Fibroblast of skin of back (primary cell): ENCODE data around the gene CDK4.
"Not testable (repeated sequence)": the region's sequence is repeated elsewhere in the genome, so short reads cannot be mapped to it uniquely, and the experiment has no call there.

Experiments
- DNase-seq: peaks from one replicate; pipeline ENCODE4 v3.0.0-alpha.2; 2013

The CDK4 gene

DNA sequence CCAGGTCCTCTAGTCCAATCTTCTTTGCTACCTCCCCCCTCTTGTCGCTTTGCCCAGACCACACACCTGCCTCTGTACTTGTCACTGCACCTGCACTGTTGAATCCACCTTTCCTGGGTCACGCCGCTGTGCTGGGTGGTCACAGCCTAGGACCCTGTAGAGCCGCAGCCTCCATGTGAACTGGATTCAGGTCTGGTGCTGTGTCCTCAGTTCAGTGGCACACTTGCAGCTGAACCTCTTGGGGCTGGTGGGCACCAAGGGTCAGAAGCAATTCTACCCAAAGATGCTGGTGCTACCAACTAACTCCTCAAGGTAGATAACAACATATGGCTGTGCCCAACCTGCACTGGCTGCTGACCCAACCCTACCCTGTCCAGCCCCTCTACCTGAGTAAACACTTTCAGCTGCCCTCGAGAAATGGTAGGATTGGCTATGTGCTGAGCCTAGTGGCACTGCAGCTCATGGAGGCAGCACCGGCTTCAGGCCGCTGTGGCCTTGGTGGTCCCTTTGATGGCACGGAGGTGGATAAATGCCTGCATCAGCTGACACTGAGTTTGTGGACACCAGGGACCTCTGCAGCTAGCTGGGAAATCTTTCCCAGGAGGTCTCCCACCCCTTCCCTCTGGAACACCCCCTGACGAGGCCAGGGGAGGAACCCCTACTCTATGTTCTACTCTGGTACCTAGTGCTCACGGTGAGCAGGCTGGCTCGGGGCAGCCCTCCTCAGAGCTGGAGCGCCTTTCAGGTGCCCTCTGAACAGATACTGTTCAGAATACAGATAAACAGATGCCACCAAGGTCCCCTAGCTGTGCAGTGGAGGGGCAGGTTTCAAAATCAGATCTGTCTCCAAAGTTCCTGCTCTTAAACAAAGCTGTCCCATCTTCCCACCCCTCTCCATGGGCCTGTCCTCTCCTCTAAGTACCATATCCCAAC lies 27.8 kb downstream of the CDK4 start:
- no peak for DNase-seq

GRCh38 chr12:57723630-57723962 lies 28.5 kb downstream of the CDK4 start:
- DNase-seq, result no peak

DNA sequence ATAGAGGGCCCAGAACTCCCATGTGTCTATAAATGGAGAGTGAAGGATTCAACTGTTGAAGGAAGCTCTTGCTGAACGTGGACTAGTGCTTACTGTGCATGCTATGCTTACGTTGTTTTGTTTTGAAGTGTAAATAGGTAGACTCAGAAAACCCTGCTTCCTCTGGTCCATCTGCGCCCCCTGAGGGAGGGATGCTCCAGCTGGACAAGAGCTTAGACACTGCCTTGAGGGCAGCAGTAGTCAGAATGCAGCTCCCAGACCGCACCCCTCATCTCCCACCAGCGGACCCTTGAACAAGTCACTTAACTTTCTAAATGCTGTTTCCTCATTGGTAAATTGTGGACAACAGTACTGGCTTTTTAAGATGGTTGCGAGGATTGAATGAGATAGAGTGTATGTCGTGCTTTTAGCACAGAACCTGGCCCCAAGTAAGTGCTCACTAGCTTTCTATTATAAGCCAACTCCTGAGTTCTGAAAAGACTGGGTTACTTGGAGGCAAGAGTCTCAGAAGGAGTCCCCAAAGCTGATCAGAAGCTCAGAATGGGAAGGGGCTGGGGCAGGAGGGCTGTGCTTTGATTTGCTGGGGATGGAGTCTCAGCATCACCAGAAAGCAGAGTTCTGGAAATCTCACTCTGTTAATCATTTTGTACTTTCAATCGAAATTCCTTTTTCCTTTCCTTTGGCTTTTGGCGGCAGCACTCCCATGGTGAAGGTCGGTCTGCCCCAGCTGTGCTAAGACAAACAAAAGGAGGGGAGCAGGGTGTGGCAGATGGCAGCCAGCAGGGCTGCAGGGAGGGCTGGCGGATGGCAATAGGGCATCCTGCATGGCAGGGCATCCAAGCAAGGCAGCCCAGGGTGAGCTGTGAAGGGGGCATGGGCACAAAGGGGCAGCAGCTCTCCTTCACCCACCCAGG lies 29.1 kb downstream of the CDK4 start:
- no peak for DNase-seq

DNA sequence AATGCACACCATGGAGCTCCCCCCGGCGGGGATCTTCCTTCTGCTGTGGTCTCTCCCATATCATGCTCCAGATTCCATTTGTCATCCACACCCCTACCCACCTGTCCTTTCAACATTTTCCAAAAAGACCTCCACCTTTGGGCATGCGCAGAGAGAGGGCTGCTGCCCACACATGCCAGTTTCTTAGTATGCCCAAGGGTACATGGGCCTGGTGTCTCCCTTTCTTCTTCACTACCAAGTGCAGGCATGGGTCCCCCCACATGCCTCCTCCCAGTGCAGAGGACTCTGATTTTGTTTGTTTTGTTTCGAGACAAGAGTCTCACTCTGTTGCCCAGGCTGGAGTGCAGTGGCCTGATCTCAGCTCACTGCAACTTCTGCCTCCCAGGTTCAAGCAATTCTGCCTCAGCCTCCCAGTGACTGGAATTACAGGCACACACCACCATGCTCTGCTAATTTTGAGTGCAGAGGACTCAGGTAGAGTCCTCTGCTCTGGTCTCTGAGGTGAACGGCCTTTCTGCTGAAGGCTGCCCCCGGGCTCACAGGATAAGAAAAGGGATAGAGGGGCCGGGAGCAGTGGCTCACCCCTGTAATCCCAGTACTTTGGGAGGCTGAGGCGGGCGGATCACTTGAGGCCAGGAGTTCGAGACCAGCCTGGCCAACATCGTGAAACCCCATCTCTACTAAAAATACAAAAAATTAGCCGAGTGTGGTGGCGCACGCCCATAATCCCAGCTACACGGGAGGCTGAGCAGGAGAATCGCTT lies 30.1 kb downstream of the CDK4 start:
- not testable (repeated sequence) for DNase-seq

DNA sequence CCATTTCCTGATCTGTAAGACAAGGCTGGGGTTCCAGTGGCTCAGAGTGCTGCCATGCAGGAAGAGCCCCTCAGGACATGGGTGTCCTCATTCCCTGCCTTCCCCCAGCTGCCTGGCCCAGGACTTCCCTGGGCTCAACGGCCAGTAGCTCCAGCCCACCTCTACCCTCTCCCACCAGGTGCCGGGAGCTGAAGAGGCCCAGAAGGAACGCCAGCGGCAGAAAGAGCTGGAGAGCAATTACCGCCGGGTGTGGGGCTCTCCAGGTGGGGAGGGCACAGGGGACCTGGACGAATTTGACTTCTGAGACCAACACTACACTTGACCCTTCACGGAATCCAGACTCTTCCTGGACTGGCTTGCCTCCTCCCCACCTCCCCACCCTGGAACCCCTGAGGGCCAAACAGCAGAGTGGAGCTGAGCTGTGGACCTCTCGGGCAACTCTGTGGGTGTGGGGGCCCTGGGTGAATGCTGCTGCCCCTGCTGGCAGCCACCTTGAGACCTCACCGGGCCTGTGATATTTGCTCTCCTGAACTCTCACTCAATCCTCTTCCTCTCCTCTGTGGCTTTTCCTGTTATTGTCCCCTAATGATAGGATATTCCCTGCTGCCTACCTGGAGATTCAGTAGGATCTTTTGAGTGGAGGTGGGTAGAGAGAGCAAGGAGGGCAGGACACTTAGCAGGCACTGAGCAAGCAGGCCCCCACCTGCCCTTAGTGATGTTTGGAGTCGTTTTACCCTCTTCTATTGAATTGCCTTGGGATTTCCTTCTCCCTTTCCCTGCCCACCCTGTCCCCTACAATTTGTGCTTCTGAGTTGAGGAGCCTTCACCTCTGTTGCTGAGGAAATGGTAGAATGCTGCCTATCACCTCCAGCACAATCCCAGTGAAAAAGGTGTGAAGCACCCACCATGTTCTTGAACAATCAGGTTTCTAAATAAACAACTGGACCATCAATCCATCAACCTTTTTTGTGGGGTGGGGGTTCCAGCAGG lies 31.2 kb downstream of the CDK4 start:
- DNase-seq, result no peak

- DNase-seq, result no peak
These were observed 32.1 kb downstream of the CDK4 start for GRCh38 chr12:57719777-57720605.

DNA sequence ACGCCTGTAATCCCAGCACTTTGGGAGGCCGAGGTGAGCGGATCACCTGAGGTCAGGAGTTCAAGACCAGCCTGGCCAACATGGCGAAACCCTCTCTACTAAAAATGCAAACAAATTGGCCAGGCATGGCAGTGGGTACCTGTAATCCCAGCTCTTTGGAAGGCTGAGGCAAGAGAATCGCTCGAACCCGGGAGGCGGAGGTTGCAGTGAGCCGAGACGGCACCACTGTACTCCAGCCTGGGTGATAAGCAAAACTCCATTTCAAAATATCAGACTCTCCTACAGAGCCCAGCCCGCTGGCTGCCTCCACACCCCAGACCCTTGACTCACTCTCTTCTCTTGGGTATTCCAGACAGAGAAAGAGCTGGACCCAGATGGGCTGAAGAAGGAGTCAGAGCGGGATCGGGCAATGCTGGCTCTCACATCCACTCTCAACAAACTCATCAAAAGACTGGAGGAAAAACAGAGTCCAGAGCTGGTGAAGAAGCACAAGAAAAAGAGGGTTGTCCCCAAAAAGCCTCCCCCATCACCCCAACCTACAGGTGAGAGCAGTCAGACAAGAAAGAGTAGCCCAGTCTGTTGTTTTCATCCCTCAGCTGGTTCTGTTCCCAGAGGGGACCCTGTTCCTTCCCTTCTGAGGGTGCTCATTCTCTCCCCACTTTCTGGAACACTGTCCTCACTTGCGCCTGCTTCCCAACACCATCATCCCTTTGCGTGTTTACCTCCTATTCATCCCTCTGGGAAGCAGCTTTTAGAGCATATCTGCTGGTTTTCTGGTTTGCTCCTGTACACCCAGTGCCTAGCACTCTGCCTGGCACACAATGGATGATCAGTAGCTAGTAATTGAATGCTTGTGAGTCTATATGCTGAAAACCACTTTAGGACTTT lies 33.2 kb downstream of the CDK4 start:
- no peak for DNase-seq

DNA sequence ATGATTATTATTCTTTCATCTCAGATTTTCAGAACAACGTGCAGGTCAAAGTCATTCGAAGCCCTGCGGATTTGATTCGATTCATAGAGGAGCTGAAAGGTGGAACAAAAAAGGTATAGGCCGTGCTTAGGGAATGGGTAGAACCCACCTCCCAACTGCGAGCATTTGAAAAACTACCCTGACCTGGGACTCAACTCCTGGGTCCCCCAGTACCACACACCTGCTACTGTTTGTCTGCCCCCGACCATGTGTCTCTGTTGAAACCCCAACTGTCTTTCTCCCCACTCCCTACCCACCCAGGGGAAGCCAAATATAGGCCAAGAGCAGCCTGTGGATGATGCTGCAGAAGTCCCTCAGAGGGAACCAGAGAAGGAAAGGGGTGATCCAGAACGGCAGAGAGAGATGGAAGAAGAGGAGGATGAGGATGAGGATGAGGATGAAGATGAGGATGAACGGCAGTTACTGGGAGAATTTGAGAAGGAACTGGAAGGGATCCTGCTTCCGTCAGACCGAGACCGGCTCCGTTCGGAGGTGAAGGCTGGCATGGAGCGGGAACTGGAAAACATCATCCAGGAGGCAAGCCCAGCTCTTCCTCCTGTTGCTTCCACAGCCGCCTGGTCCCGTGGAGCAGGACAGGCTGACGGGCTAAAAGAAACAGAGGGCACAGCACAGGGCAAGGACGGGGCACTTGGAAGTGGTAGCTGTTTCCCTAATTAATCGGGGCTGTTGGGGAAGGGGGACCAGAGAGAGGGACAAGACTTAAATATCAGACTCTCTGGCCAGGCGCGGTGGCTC lies 34.1 kb downstream of the CDK4 start:
- DNase-seq, result no peak

GRCh38 chr12:57717131-57717530 lies 35.0 kb downstream of the CDK4 start:
- no peak for DNase-seq

DNA sequence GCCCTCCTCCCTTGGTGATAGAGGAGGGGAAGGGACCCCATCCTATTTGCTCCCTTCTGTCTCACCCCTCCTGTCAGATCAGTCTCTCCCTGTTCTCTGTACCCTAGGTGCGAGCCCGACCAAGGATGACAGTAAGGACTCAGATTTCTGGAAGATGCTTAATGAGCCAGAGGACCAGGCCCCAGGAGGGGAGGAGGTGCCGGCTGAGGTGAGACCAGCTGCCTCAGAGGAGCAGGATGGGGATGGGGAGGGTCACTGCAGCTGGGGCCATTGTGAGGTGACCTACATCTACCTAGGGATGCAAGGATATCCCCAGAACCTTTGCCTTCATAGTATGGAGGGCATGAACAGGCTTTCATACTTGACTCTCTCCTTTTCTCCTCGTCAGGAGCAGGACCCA lies 35.8 kb downstream of the CDK4 start:
- no peak for DNase-seq

DNA sequence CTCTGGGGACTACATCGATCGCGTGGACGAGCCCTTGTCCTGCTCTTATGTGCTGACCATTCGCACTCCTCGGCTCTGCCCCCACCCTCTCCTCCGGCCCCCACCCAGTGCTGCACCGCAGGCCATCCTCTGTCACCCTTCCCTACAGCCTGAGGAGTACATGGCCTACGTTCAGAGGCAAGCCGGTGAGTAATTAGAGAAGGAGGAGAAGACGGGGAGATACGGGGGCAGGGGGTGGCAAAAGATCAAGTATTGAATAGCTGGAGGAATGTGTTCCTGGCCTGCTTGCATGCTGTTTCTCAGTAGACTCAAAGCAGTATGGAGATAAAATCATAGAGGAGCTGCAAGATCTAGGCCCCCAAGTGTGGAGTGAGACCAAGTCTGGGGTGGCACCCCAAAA lies 36.3 kb downstream of the CDK4 start:
- no peak for DNase-seq

- DNase-seq, result not testable (repeated sequence)
These were observed 36.9 kb downstream of the CDK4 start for GRCh38 chr12:57715036-57715748.

DNA sequence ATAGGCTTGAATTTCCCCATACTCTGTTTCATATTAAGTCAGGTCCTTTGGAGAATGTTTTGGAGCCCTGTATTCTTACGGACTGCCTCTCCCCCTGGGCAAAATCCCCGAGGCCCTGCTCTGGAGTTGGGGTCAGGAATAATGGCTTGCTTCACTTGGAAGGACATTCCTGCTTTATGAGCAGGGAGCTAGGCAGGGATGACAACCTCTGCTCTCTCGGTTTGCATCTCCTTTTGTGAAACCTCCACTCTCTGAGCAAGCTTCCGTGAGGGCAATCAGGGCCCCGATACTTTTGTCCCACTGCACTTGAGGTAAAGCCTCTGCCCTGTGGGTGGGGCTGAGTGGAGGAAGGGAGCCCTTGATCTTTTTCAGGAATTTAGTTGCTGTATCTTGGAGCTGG lies 38.9 kb downstream of the CDK4 start:
- DNase-seq, result no peak

DNA sequence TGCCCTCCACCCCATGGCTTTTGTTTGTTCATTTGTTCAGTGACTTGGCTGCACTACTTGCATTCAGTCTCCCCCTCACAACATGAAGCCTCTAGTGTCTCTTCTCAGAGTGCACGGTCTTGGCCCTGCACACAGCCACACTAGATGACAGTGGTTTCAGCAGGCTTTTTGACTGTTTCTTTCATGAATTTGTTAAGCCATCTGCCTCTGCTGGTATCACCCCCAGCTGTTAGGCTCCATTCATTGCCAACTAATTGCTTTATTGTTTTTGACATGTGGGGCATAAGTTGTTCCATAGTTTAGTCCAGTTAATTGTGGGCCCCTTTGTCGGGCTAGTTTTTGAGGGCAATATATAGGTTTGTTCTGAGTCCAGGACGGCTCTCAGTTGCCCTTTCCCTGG lies 39.4 kb downstream of the CDK4 start:
- no peak for DNase-seq

DNA sequence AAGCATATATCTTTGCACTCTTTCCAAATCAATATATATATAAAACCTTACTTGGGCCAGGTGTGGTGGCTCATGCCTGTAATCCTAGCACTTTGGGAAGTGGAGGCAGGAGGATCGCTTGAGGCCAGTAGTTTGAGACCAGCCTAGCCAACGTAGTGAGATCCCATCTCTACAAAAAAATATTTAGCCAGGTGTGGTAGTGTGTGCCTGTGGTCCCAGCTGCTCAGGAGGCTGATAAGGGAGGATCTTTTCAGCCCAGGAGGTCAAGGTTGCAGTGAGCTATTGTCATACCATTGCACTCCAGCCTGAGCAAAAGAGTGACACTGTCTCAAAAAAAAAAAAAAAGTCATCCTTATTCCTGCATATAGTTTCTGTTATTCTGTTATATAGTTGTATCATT lies 43.8 kb downstream of the CDK4 start:
- DNase-seq, result no peak

DNA sequence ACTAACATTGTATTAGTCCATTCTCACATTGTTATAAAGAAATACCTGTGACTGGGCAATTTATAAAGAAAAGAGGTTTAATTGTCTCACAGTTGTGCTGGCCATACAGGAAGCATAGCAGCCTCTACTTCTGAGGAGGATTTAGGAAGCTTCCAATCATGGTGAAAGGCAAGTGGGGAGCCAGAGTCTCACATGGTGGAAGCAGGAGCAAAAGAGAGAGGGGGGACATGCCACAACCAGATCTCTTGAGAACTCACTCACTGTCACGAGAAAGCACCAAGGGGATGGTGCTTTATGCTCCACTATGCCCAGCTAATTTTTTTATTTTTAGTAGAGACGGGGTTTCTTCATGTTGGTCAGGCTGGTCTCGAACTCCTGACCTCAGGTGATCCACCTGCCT lies 44.9 kb downstream of the CDK4 start:
- no peak for DNase-seq

DNA sequence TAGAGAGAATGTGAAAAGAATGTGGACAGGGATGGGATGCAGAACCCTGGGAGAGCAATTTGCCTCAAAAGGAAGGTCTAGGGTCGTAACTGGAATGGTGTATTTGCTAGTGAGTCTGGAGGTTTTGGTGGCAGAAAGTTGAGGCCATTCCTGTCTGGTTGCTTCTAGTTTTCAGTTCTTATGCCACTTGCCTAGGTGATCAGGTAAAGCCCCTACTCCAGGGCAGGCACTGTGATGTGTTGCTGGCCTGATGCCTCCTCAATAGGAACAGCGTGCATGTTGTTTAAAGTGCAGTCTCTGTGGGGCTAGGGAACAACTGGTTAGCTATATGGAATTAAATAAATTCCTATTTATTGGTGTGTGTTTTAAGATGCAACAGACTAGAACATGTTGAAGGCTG lies 51.8 kb downstream of the CDK4 start:
- no peak for DNase-seq

DNA sequence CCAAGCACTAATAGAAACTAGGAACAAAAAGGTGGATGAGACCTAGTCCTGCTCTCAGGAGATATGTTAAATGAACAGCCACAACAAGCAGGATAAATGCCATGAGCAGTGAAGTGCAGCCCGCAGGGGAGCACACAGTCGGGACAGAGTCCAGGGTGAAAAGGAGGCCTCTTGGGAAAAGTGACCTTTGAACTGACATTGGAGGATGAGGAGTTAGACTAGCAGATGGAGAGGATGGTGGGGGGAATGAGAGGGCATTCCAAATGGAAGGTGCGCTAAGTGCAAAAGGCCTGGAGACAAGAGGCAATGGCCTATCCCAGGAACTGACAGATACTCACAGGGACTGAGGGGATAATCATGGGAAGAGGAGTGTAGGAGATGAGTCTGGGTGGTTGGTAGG lies 53.7 kb downstream of the CDK4 start:
- DNase-seq, result no peak
